Hematopoietic multipotent progenitor cell (in vitro differentiated cells): Measurements from ENCODE around the gene TFAP2B. TPM values are rescaled to one million over a fixed set of nuclear protein-coding genes. Genes with fewer than 3 reads are reported as not detected.

Experiments
- DNase-seq, 3 donors: peaks; one replicate each; pipeline ENCODE4 v3.0.0-alpha.2; 2011 to 2015; ENCODE audit warnings: low read depth in 2 of 3, low spot score in 2 of 3
- total RNA-seq: library from RNA; depleted of rRNA; stranded (reverse); fragments of >200 nt; gene quantifications from one replicate; pipeline ENCODE4 v1.2.3, GENCODE V29; 2012

Gene TFAP2B
- total RNA-seq, 1 donor: under 0.01 TPM

DNA sequence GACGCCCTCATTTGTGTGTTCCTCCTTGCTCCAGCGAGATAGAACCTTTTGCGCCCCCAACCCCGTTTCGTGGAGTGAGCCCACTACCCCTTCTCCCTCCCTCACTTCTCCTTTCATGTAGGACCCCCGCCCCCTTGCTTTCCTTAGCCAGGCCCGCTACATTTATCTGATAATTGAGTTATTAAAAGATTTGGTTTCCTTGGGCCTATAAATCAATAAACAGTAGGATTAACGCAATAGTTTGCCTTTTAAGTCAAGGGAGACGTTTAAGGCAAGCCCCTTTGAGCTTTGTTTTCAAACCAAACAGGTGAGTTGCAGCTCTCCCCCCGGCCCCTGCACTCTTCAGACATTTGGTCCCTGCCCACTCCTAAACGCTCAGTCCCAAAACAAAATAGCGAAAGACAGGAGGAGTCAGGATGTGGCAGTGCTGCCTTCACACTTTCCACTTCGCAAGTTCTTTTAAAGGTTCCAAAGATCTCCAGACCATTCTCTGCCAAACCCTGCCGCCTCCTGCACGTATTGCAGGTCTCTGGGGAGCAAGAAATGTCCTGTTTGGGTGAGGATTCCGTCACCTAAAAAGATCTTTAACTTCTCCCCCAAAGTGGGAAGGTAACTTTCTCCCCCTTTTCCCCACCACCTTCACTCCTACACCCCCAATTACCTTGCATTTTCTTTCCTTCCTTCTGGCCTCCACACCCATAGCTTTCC is 27.6 kb downstream of the TFAP2B start:
- no peak for DNase-seq

DNA sequence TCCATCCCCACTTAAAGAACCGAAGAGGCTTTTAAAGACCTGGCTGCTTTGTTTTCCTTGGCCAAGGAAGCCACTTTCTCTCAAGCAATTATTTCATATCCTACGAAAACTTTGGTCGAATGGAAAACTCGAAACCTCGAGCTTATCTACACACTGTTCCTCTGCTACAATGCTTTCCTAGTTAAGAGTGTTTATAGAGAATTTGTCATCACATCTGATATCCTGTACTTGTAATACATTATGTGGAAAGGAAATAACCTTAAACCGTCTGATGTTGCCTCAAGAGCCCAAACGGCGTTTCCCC is 28.1 kb downstream of the TFAP2B start:
- DNase-seq: no peak

DNA sequence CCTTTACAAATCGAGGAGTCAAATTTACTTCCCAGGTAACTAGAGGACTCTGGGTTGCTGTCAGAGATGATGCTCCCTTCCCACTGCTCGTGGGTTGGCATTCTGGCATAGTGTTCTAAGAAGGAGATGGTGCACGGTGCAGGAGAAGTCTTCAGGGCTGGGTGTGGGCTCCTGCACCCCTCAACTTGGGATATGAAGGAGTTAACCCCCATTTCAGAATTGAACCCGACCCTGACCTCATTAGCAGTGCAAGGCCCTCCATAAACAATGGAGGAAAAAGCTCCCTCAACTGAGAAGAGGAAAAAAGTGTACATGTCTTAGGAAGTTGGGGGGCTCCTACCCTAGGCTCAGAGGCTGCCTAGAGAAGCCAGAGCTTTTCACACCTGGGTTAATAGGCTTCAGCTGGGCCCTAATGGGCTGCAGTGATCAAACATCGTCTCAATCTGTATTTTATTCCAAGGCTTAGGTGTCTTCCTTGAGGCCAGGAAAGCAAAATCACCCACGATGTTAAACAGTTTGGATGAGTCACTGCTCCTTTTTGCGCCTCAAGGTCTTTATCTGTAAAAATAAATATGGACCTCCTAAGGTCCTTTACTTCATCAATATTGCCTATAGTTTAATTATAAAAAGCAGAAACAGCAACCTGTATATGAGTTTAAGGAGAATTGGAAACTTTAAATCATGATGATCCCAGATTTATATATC is 29.4 kb downstream of the TFAP2B start:
- DNase-seq: no peak

DNA sequence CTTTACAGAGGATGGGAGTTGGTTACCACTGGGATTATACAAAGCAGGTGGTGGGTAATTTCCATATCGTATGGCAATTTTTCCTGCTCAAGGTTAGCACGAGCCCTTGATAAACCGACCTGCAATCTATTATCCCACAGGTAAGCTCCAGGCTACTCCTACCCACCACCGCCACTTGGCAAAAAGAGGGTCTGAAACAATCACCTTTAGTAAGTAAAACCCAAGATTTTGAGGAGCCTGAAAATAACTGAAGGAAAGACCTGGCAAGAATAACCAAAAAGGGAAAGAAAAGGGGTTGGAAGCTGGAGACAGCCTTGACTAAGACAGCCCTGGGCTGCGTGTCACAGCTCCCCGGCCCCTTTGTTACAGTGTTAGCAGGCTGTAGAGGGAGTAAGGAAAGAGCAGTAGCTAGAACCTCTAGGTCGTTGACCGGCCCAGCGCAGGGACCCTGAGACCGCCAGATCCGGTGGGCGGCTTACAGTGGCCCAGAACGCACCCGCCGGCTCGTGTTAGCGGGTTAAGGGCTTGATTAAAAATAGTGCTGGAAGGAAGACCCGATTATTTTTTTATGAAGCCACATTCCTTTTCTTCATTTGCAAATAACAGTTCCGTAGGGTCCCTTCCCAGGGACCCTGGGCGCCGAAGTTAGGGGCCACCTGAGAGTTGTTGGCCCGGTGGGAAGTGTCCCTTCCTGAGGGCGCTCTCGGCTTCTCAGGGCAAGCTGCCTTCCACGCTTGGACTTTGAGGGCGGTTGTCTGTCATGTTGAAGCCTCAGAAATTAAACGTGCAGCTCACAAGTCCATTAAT is 30.5 kb downstream of the TFAP2B start:
- DNase-seq: no peak

DNA sequence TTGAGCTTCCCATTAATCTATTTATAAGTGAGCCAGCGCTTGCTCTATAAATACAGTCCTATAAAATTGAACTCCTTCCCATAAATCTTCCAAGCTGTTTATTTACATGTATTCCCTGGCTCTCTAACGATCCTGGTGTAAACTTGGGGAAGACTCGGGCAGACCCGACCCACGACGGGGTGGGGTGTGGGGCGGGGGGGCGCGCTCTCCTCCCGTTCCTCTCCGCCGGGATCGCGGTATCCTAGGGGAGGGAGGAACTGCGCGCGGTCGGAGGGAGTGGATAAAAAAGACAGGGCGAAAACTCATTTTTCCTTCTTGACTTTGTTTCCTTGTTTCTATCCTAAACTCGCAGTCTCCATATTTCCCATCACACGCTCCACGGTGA is 31.1 kb downstream of the TFAP2B start:
- no peak for DNase-seq

DNA sequence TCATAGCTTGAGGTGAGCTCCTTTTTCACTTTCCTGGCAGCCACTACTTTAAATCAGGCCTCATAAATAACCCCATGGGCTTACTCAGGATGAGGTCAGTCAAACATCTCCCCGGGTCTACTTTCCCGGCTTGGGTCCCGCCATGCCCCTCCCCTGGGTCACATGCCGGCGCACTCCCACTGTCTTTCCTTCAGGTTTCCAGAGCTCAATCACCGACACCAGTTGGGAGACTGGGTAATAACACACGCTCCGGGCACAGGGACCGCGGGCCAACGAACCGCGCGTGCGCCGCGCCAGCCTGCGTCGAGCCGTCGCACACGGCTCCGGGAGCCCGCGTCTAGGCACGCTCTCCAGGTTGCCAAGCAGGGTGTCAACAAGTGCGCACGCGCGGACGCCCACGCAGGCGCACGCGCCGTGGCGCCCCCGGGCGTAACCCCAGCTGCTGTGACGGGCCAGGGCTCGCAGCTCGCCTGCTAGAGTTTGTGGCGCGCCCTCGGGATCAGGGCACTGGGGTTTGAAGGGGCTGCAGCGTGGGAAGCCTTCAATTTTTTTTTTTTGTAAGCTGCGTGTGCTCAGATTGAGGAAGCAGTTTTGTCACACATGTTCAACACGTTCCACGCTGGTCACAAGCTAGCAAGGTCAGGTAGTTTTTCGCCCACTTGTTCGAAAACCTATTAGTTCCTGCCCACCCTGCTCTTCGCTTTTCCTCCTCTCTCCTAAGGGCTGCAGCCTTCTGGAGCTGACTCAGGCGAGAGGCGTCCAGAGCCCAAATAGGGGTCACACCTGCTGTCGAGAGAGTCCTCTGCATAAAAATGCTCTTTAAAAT is 31.8 kb downstream of the TFAP2B start:
- DNase-seq: peak in 1 of 3 donors; percentile 39

DNA sequence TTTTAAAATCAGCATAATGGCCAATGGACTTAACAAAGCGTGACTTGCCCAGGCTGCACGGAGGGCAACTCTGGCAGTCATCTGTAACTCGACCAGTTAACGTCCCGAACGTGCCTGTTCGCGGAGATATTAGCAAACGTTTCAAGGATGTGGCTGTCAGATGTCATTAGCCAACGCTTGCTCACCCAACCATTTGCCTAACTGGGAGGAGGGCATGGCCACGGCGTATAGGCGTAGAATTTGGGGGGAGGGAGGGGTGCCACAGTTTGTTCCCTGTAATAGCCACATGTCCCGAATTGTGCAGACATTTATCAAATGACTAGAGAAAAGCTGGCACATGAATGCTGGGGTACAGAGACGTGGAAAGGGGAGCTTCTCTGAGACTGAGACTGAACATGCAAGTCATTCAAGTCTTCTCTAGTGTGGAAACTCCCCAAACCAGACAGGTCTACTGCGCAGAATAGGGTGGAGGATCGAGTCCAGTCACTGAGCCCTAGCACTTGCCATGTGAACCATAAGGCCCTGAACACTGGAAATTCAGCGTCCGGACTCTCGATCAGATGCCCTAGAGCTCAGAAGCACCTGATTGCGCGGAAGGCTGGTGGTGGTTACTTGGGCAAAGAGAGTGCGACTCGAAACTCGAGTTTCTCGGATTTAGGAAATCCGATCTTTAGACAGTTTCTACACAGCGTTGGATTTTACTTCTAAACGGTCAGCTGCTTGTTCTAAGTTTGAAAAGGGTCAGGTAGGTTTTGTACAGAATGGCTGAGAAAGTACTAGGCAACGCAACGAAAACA is 32.6 kb downstream of the TFAP2B start:
- DNase-seq: no peak

DNA sequence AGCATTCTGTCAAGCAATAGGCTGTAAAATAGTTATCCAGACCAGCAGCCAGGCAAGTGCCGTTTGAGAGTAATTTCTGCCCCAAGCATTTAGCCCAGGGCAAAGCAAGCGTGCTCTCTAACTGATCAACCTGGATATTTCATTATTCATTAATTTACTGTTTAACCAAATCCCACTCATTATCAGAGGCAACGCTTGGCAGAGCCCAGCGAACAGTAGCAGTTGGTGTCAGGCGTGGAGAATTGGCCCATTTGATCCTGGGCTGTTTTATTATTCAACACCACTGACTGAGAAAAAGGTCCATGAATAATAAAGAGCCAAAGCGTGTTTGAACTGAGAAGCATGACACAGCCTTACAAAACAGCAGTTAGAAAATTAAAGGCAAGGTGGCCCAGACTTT is 35.3 kb downstream of the TFAP2B start:
- DNase-seq: no peak

DNA sequence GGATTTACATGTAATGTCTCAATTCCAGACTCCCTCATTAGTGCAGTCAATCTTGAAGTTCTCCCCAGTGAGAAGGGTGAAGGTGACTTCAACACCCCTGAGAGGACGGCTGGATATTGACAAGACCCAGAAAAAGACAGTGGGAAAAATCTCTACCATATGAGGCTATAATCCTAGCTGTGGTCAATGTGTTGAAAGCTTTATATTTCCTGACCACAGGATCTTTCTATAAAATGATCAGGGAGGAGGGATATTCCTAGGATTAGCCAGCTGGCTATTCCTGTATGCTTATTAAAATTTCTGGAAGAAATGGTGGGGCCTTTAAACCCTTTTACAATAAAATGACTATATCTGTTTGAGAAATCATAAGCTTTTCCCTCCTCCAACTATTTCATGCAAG is 43.0 kb downstream of the TFAP2B start:
- DNase-seq: no peak

DNA sequence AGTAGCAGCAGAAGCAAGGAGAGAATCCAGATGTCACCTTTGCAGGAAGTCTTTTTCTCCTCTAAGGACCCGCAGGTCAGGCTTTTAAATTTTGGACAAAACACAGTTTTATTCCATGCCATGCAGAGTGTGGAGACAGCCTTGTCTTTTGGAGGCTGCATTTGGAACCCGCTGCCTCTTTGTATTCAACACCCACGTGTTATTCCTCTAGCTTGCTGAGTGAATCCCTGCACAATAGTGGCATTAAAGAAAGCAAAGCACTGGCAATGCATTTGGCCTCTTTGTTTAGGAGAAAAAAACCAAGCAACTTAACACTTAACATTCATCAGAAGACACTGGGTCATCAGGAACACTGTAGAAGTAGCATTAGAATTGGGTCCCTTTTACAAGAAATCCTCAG is 43.5 kb downstream of the TFAP2B start:
- DNase-seq: no peak

DNA sequence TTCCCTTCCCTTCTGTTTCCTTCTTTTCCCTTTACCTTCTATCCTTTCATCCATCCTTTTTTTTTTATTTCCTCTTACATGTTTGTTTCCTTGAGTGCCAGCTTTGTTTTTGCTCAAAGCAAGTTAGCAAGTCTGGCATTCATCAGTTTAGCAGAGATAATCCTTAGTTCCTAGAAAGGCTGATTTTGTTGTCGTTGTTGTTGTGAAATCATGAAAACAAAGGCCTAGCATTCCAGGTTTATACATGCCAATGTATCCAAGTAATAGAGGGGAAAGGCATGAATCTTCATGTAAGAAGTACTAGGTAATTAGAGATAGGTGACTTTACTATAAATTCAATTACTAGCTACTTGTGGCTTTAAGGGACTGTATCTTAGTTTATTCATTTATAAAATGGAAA is 45.9 kb downstream of the TFAP2B start:
- DNase-seq: no peak

DNA sequence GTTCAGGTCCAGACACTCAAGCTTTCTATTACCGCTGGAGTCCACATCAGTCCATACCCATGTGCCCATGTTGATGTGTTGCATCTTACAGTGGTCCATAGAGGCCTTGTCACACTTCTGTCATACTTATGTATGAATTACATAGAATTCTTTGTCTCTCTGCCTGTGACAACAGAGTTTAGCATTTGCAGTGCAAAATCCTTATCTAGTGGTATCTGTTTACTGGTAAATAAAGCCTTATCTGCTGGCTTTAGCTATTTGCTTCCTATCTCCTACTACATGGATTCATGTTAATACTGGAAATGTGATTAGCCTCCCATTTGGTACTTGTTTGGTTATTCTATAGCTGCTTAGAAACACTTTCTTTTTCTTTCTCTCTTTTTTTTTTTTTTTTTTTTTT is 49.8 kb downstream of the TFAP2B start:
- DNase-seq: no peak

DNA sequence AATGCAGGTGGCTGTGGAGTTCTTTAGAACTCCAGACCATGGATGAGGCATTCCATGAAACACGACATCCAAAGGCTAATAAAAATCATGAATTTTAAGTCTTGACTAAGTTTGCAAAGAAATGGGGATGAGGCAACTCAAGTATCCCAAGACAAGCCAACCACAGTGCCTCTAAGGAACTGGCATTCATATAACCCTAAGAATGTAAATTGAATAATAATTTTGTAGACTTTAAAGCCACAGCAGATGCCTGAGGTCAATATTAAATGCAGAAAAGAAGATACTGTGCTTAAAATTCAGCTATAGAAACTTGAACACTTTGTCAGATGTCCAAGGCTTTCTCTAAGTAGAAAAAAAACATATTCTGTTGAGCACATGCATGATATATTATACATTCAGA is 54.5 kb downstream of the TFAP2B start:
- DNase-seq: no peak

DNA sequence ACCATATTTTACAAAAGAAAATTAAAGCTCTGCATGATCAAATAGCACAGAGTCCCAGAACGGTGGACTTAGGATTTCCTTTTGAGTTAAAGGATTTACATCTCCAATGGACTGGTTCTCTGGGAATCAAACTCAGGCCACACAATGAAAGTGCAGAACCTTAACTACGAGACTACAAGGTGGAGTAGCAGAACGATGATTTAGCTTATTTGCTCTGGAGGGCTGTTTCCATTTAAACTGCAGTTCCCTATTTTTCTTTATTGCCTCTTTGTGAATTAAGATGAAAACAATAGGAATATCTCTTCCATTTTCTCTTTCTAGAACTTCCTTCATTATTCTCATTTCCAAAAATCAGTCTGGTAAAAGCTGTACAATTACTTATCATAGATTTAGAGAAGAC is 65.7 kb downstream of the TFAP2B start:
- DNase-seq: no peak

DNA sequence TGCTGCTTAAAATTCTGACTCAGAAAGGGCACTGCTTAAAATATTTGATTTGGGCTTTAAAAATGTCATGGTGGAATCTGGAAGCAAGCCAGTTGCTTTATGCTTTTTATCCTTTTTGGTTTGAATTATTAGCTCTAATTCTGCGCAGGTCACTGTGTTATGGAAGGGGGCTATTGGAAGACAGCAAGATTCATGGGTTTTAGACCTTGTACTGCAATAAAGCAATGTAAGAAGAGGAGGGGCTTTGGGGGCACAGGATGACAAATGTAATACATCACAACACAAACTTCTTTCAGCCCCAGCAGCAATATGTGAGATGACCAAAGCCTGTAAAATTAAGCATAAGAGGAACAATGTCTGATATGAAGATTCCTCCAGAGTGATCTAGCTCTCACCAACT is 68.4 kb downstream of the TFAP2B start:
- no peak for DNase-seq

DNA sequence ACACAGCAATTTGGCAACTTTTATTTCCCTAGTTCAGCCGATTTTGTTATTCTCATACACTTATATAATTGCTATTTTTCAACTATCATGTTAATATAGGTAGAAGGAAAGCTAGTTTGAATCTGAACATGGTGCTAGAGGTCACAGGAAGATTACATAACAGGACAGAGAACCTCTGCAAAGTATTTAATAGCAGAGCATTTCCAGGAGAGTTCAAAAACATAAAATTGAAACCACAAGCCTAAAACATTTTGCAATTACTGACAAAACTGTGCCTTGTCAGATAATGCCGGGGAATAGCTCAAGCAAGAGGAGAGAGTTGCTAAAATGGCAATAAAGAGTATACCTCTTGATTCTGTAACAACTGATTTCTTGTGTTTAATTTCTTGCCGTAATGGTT is 70.8 kb downstream of the TFAP2B start:
- no peak for DNase-seq

DNA sequence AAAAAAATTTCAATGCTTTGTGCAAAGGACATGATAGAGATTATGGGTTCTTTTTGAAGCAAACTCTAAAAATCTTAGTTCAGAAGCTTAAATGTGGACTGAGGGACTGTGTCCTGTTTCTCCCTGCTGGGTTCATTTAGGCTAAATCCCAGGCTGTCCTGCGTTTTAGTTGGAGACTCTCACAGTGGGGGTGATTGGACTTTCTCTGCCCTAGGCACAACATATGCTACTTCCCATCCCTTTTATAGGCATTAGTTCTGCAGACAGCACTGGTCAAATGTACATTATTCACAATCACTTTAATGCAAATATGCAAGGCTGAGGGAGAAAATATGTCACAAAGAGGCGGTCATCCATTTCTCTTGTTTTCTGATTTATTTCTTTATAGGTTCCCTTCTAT is 71.3 kb downstream of the TFAP2B start:
- no peak for DNase-seq

DNA sequence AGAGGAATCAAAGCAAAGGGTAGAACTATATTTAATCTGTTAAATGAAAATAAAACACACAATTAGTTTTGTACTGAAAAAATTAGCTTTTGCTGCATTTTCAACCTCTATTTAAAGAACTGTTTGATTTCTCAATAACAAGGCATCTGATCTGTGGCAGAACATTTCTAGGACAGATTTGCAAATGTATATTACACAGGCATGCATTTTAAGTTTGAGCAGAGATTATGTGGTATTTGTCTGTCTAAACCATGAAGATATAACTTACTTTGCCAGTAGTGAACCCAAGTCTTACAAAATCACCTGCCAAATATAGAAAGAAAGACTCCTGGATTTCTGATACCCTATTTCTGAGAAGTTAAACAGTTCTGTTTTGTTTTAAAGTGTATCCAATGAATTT is 71.9 kb downstream of the TFAP2B start:
- no peak for DNase-seq

DNA sequence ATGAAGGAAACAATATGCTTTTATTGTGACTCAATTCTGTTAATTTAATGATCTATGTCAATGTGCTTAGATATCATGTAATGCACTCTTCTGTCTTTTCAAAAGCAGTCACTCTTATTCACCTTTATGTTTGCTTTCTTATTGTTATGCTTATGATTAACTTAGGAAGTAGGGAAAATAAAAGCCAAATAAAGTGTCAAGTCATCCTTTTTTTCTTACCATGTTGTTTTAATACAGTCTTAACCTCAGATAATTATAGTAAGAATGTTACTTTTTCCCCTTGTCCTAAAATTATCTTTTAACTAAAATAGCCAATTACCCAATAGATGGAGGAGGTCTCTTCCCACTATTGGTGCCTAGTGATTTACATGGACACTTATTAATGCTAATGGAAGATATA is 72.6 kb downstream of the TFAP2B start:
- no peak for DNase-seq
